Upper lobe of left lung (tissue), 4 donors: Measurements from ENCODE around the gene GPR42.

Experiments used
- CTCF ChIP-seq, 6 experiments: fragments of 450-650 bp in 4 of 6; fragments of 200-600 bp in 2 of 6; sonication (generic) in 2 of 6; IDR thresholded peaks; one replicate each; pipeline ENCODE4 v1.5.1; 2016 to 2019; ENCODE audit warnings: antibody characterized with exemption in 6 of 6
- POLR2A ChIP-seq, 4 donors: fragments of 450-650 bp; IDR thresholded peaks; one replicate each; pipeline ENCODE4 v1.5.1; 2016 to 2017; ENCODE audit warnings: antibody characterized with exemption in 4 of 4, mild to moderate bottlenecking in 2 of 4
- POLR2AphosphoS5 ChIP-seq, 2 donors: sonication (generic); formaldehyde crosslinking; IDR thresholded peaks; one replicate each; pipeline ENCODE4 v1.5.1; 2017; ENCODE audit warnings: antibody characterized with exemption in 2 of 2

DNA sequence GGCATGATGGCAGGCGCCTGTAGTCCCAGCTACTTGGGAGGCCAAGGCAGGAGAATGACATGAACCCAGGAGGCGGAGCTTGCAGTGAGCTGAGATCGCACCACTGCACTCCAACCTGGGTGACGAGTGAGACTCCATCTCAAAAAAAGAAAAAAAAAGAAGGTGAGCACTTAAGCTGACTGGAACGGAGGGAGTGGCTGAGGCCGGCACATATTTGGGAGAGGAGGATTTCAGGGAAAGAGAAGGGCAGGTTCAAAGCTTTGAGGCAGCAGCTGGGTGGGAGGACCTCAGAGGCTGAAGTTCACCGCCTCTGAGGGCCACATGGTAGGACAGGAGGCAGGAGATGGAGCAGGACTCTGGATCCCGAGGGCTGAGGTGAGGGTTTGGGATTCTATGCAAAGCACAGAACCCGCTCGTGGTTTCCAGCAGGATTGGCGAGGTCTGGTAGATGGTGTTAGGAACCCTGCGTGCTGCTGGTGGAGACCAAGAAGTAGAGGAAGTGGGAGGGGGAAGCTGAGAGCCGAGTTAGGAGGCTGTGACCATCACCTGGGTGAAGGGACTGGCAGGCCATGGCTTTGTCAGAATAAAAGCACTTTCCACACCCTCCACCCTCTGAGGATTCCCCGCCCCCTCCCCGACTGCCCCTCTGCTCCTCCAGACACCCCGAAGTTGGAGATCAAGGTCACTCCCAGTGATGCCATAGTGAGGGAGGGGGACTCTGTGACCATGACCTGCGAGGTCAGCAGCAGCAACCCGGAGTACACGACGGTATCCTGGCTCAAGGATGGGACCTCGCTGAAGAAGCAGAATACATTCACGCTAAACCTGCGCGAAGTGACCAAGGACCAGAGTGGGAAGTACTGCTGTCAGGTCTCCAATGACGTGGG is 33.5 kb upstream of the GPR42 start:
- no peak for TF ChIP-seq CTCF (IDR thresholded peaks at IDR 0.05)
- TF ChIP-seq POLR2A (IDR thresholded peaks at IDR 0.05) = no peak
- no peak for TF ChIP-seq POLR2AphosphoS5 (IDR thresholded peaks at IDR 0.05)
